SU-DHL-6 (cell line): ENCODE results near the gene ZNF644.
"Not testable (repeated sequence)": the region's sequence is repeated elsewhere in the genome, so short reads cannot be mapped to it uniquely, and the experiment has no call there.

Experiments used
- EZH2phosphoT487 ChIP-seq: fragments of 200-600 bp; sonication (generic), shearing (Covaris generic); conservative IDR thresholded peaks from 2 replicates; pipeline ENCODE4 v1.6.1; 2018; ENCODE audit warnings: mild to moderate bottlenecking, antibody characterized with exemption, low read length, moderate library complexity, mixed read lengths
- TF ChIP-seq, protein P1 (sequence below): fragments of 200-600 bp; sonication (generic); IDR thresholded peaks from one replicate; pipeline ENCODE4 v1.5.1; 2017; ENCODE audit warnings: antibody characterized with exemption, mild to moderate bottlenecking, low read length, moderate library complexity; ENCODE audit not compliant: insufficient read depth, poor library complexity, severe bottlenecking

DNA sequence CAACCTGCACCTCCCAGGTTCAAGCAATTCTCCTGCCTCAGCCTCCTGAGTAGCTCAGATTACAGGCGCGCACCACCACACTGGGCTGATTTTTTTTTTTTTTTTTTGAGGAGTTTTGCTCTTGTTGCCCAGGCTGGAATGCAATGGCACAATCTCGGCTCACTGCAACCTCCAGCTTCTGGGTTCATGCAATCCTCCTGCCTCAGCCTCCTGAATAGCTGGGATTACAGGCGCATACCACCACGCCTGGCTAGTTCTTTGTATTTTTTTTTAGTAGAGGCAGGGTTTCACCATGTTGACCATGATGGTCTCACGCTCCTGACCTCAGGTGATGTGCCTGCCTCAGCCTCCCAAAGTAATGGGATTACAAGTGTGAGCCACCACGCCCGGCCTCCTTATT is 93.6 kb downstream of the ZNF644 start:
- TF ChIP-seq, protein P1, sequence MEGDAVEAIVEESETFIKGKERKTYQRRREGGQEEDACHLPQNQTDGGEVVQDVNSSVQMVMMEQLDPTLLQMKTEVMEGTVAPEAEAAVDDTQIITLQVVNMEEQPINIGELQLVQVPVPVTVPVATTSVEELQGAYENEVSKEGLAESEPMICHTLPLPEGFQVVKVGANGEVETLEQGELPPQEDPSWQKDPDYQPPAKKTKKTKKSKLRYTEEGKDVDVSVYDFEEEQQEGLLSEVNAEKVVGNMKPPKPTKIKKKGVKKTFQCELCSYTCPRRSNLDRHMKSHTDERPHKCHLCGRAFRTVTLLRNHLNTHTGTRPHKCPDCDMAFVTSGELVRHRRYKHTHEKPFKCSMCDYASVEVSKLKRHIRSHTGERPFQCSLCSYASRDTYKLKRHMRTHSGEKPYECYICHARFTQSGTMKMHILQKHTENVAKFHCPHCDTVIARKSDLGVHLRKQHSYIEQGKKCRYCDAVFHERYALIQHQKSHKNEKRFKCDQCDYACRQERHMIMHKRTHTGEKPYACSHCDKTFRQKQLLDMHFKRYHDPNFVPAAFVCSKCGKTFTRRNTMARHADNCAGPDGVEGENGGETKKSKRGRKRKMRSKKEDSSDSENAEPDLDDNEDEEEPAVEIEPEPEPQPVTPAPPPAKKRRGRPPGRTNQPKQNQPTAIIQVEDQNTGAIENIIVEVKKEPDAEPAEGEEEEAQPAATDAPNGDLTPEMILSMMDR, result not testable (repeated sequence)
- not testable (repeated sequence) for TF ChIP-seq EZH2phosphoT487
